ENCODE results near the gene GPR160. TPM values are rescaled to one million over a fixed set of nuclear protein-coding genes. Genes with fewer than 3 reads are reported as not detected.
"Not testable (repeated sequence)": the region's sequence is repeated elsewhere in the genome, so short reads cannot be mapped to it uniquely, and the experiment has no call there.

GPR160 gene
- total RNA-seq, 1 donor from 2014 or later: 12.5 TPM

DNA sequence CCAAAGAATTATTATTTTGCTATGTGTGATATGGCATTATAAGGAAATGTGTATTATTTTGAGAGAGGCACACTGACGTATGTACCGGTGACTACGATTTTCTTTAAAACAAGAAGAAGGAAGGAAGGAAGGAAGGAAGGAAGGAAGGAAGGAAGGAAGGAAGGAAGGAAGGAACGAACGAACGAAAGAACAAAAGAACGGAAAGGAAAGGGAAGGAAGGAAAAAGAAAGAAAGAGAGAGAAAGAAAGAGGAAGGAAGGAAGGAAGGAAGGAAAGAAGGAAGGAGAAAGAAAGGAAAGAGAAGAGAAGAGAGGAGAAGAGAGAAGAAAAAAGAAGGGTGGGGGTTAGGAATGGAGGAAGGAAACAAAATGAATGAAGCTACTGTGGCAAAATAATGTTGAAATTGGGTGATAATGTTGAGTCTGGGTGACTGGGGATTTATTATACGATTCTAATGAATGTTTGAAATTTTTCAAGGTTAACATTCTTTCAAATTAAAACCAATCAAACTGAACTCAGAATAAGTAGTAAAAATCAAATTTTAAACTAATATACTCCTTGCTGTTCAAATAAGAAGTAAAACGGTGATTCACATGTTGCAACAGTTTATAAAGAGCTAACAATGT, 73.5 kb downstream of the GPR160 start:
- DNase-seq (ENCODE audit: low spot score): no peak

DNA sequence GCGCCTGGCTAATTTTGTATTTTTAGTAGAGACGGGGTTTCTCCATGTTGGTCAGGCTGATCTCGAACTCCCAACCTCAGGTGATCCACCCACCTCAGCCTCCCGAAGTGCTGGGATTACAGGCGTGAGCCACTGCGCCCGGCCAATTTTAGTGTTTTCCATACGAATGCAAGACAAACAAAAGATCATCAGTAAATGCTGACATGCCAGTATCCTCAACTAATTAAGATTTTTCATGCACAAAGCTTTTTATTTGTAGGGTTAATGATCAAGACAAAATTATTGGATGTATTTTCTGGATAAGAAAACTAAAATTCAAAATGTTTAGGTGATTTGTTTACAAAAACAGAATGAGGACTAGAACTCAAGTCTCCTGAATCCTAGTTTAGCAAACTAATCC, 76.4 kb downstream of the GPR160 start:
- DNase-seq (ENCODE audit: low spot score): not testable (repeated sequence)

DNA sequence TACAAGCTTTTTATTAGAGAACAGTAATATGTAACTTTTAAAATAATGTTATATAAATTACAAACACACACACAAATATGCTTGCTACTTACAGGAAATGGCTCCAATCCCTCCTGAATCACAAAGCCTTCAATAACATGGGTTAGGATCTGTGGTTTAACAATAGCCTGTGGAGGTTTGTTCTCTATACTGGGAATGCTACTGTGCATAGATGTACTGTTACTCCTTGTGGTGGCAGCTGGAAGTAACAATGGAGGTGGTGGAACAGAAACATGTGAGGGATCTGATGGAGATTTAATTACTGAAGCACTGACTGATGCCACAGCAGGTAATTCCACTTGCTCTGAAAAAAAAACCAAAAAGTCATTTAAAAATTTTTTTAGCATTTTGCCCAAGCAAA, 79.3 kb downstream of the GPR160 start:
- DNase-seq (ENCODE audit: low spot score): no peak

DNA sequence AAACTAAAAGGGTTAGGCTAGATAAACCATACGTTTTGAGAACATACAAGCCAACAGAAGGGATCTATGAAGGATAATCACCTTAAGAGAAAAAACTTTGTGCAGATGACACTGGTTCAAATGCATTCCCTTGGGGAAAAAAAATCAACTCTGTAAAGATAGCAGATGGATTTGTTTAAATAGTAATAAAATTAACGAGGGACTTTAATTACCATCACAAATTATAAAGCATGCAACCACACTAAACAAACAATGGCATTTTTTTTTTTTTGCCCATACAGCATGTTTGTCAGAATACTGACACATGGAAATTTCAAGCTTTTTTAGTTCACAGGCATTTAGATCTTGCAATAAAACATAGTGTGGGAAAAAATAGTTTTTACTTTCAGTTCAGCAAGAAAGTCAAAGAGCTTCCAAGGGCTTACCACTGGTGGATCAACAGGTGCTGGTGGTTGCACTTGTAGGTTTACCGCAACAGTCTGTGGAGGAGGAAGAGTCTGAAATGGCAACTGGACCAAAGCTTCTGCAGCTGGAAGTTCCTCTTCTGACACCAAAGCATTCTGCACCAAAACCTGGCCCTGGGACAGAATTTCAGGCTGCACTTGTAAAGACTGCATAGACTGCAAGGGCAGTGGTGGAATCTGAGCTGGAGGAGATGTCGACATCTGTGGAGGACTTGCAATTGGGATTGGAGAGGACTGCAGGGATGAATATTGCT, 90.6 kb downstream of the GPR160 start:
- DNase-seq (ENCODE audit: low spot score): no peak

DNA sequence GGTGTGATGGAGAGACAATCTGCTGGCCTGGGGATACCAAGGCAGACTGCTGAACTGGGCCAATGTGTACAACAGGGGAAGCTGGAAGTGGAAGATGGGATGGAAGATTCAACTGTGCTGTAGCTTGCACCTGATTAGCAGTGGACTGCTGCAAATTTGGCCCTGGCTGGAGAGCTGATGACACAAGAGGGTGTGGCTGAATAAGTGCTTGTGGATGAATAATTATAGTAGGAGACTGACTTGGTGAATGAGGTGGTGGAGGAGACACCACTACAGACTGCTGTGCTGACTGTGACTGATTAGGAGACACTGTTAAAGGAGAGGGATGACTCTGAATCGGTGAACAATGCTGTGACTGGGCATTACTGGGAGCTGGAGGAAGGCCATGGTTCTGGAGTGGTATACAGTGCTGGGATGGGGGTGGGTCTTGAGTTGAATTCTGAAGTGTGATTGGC, 91.2 kb downstream of the GPR160 start:
- no peak for DNase-seq (ENCODE audit: low spot score)

DNA sequence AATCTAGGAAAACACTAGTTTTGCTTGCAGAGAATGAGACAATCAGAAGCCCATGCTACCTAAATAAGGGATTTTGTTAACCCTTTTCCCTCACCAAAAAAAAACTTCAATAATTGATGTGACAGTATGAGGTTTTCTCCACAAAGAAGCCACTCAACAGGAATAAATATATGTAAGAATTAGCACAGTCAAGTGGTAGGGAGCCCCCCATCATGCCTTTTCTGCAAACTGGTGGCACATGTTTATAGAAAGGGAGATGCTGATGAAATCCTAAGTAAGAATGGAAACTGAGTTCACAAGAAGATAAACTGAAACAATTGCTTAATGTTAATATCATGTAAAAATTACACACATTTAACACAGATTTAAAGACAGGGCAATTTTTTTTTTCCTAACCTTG, 92.7 kb downstream of the GPR160 start:
- no peak for DNase-seq (ENCODE audit: low spot score)

DNA sequence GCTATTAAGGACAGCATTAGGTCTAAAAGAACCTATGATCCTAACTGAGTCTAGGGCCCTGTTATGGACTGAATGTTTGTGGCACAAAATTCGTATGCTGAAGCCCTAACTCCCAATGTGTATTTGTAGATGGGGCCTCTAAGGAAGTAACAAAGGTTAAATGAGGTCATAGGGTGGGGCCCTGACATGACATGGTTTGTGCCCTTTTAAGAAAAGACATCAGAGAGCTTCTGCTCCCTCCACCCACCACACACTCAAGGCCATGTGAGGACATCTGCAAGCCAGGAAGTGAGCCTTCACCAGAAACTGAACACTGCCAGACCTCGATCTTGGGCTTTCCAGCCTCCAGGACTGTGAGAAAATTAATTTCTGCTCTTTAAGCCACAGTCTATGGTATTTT, 94.5 kb downstream of the GPR160 start:
- DNase-seq (ENCODE audit: low spot score): no peak

Other genes starting within 250 kb of the GPR160 start
- gene LRRIQ4, start 225.1 kb upstream of the GPR160 start, total RNA-seq (ENCODE audit: insufficient read depth, low replicate concordance): not detected
- gene LRRC34, start 225.1 kb upstream of the GPR160 start, total RNA-seq (ENCODE audit: insufficient read depth, low replicate concordance): 22.4 TPM
- not detected for gene LRRC31, start 168.1 kb upstream of the GPR160 start, total RNA-seq (ENCODE audit: insufficient read depth, low replicate concordance)
- gene SAMD7, start 126.4 kb upstream of the GPR160 start, total RNA-seq (ENCODE audit: insufficient read depth, low replicate concordance): 1.9 TPM
- 48.9 TPM for gene SEC62, start 71.2 kb upstream of the GPR160 start, total RNA-seq (ENCODE audit: insufficient read depth, low replicate concordance)
- gene PHC3, start 143.7 kb downstream of the GPR160 start, total RNA-seq (ENCODE audit: insufficient read depth, low replicate concordance): 64.3 TPM
- 65.5 TPM for gene PRKCI, start 184.4 kb downstream of the GPR160 start, total RNA-seq (ENCODE audit: insufficient read depth, low replicate concordance)

All from umbilical cord (tissue), 2 donors.